ENCODE measurements around the gene GMNC.

Gene GMNC

GRCh38 chr3:190848870-190849269 is 13.6 kb downstream of the GMNC start:
- no peak for DNase-seq (ENCODE audit: low spot score)

GRCh38 chr3:190847436-190847835 is 15.1 kb downstream of the GMNC start:
- DNase-seq (ENCODE audit: low spot score), result no peak

GRCh38 chr3:190840146-190840545 is 22.3 kb downstream of the GMNC start:
- DNase-seq (ENCODE audit: low spot score), result no peak

- DNase-seq (ENCODE audit: low spot score), result no peak
Measured at GRCh38 chr3:190831225-190831624, 31.3 kb downstream of the GMNC start.

- DNase-seq (ENCODE audit: low spot score), result no peak
Measured at GRCh38 chr3:190830031-190830430, 32.5 kb downstream of the GMNC start.

GRCh38 chr3:190826018-190826417 is 36.5 kb downstream of the GMNC start:
- DNase-seq (ENCODE audit: low spot score), result no peak

GRCh38 chr3:190825386-190826016 is 37.0 kb downstream of the GMNC start:
- DNase-seq (ENCODE audit: low spot score), result no peak

GRCh38 chr3:190811775-190812480 is 50.6 kb downstream of the GMNC start:
- DNase-seq (ENCODE audit: low spot score), result peak; percentile 53

GRCh38 chr3:190810957-190811356 is 51.5 kb downstream of the GMNC start:
- no peak for DNase-seq (ENCODE audit: low spot score)

- no peak for DNase-seq (ENCODE audit: low spot score)
Measured at GRCh38 chr3:190809351-190809750, 53.1 kb downstream of the GMNC start.

- no peak for DNase-seq (ENCODE audit: low spot score)
Measured at GRCh38 chr3:190807719-190808375, 54.6 kb downstream of the GMNC start.
